MM.1S (cell line): ENCODE measurements around the gene CERS3.

Experiments
- DNase-seq: peaks from one replicate; pipeline ENCODE4 v3.0.0-alpha.2; 2015
- H2AFZ ChIP-seq: fragments of 300-600 bp; sonication (generic); 2 replicates; pipeline ENCODE4 v1.6.0; 2016; ENCODE audit warnings: antibody characterized with exemption, low read length
- H3F3A ChIP-seq: fragments of 300-600 bp; sonication (generic); 2 replicates; pipeline ENCODE4 v1.6.1; 2016; ENCODE audit warnings: mild to moderate bottlenecking, antibody characterized with exemption, low read length, moderate library complexity, mixed read lengths; ENCODE audit not compliant: insufficient read depth
- H3K27ac ChIP-seq: fragments of 300-600 bp; sonication (generic); 2 replicates; pipeline ENCODE4 v1.5.1; 2016; ENCODE audit warnings: mild to moderate bottlenecking, low read length
- H3K27me3 ChIP-seq: fragments of 300-600 bp; sonication (generic); replicated peaks from 2 replicates; pipeline ENCODE4 v1.6.0; 2016; ENCODE audit warnings: low read length; ENCODE audit not compliant: insufficient read depth
- H3K36me3 ChIP-seq: fragments of 300-600 bp; sonication (generic); replicated peaks from 2 replicates; pipeline ENCODE4 v1.6.1; 2016; ENCODE audit warnings: mild to moderate bottlenecking, low read length, mixed read lengths; ENCODE audit not compliant: insufficient read depth
- H3K4me1 ChIP-seq: fragments of 300-600 bp; sonication (generic); 2 replicates; pipeline ENCODE4 v1.6.1; 2016; ENCODE audit warnings: low read length, mixed read lengths
- H3K4me2 ChIP-seq: fragments of 300-600 bp; sonication (generic); 2 replicates; pipeline ENCODE4 v1.6.0; 2016; ENCODE audit warnings: low read depth, low read length
- H3K4me3 ChIP-seq: fragments of 300-600 bp; sonication (generic); 2 replicates; pipeline ENCODE4 v1.5.1; 2016; ENCODE audit warnings: low read length, mixed read lengths
- H3K79me2 ChIP-seq: fragments of 300-600 bp; sonication (generic); 2 replicates; pipeline ENCODE4 v1.6.1; 2016; ENCODE audit warnings: mixed run types, low read length, mixed read lengths
- H3K9ac ChIP-seq: fragments of 300-600 bp; sonication (generic); 2 replicates; pipeline ENCODE4 v1.6.1; 2016; ENCODE audit warnings: low read length, mixed read lengths
- H3K9me2 ChIP-seq: fragments of 300-600 bp; sonication (generic); replicated peaks from 2 replicates; pipeline ENCODE4 v1.6.1; 2016; ENCODE audit warnings: mild to moderate bottlenecking, low read length, mixed read lengths; ENCODE audit not compliant: insufficient read depth
- H3K9me3 ChIP-seq: fragments of 300-600 bp; sonication (generic); replicated peaks from 2 replicates; pipeline ENCODE4 v1.6.1; 2016; ENCODE audit warnings: mild to moderate bottlenecking, low read length, mixed read lengths; ENCODE audit not compliant: insufficient read depth
- H4K20me1 ChIP-seq: fragments of 300-600 bp; sonication (generic); 2 replicates; pipeline ENCODE4 v1.6.1; 2016; ENCODE audit warnings: mild to moderate bottlenecking, low read length, moderate library complexity, mixed read lengths; ENCODE audit not compliant: insufficient read depth
- CTCF ChIP-seq: fragments of 300-600 bp; sonication (generic); IDR thresholded peaks from 2 replicates; pipeline ENCODE4 v1.5.1; 2016; ENCODE audit warnings: antibody characterized with exemption, low read length, mixed read lengths
- EZH2 ChIP-seq: fragments of 300-600 bp; sonication (generic); optimal IDR thresholded peaks from 2 replicates; pipeline ENCODE3; 2017; ENCODE audit warnings: low read depth, mild to moderate bottlenecking, antibody characterized with exemption, low read length, mixed read lengths
- EZH2phosphoT487 ChIP-seq: fragments of 300-600 bp; sonication (generic); IDR thresholded peaks from 2 replicates; pipeline ENCODE4 v1.6.1; 2018; ENCODE audit warnings: antibody characterized with exemption, low read length

The CERS3 gene

GRCh38 chr15:100429116-100429728 is 99.5 kb downstream of the CERS3 start:
- Histone ChIP-seq H3K4me2 (no peak overlapping the region), H3F3A (no peaks in the 10 kb centered on the region), H3K27me3 (no peaks in the 10 kb centered on the region), H3K79me2 (no peaks in the 10 kb centered on the region), H3K9me2 (no peaks in the 10 kb centered on the region), H3K36me3 (no peaks in the 10 kb centered on the region), H3K9ac (no peak overlapping the region), H3K27ac (no peak overlapping the region), H3K9me3 (no peaks in the 10 kb centered on the region), H4K20me1 (no peaks in the 10 kb centered on the region), H3K4me3 (no peak overlapping the region), H2AFZ (no peak overlapping the region), H3K4me1 (no peaks in the 10 kb centered on the region)
- DNase-seq: no peak
- TF ChIP-seq EZH2 (no peak), CTCF (no peak), EZH2phosphoT487 (no peak)

GRCh38 chr15:100426937-100427336 is 101.8 kb downstream of the CERS3 start:
- Histone ChIP-seq H4K20me1 (no peaks in the 10 kb centered on the region), H3F3A (no peaks in the 10 kb centered on the region), H2AFZ (no peak overlapping the region), H3K9me2 (no peaks in the 10 kb centered on the region), H3K4me1 (no peaks in the 10 kb centered on the region), H3K27ac (no peak overlapping the region), H3K4me3 (no peak overlapping the region), H3K4me2 (no peak overlapping the region), H3K36me3 (no peaks in the 10 kb centered on the region), H3K79me2 (no peaks in the 10 kb centered on the region), H3K9ac (no peak overlapping the region), H3K27me3 (no peaks in the 10 kb centered on the region), H3K9me3 (no peaks in the 10 kb centered on the region)
- TF ChIP-seq CTCF (no peak), EZH2phosphoT487 (no peak), EZH2 (no peak)
- no peak for DNase-seq

- no peaks in the 10 kb centered on the region for H3K79me2 ChIP-seq
- TF ChIP-seq CTCF (no peak), EZH2 (no peak), EZH2phosphoT487 (no peak)
Measured at GRCh38 chr15:100405179-100405578, 123.6 kb downstream of the CERS3 start.

More at GRCh38 chr15:100405179-100405578, 123.6 kb downstream of the CERS3 start:
- H3K9me3 ChIP-seq: no peaks in the 10 kb centered on the region
- no peaks in the 10 kb centered on the region for H3K27me3 ChIP-seq
- H4K20me1 ChIP-seq: no peaks in the 10 kb centered on the region
- H2AFZ ChIP-seq: no peak overlapping the region
- H3K4me1 ChIP-seq: no peaks in the 10 kb centered on the region
- H3K4me3 ChIP-seq: no peak overlapping the region
- H3K4me2 ChIP-seq: no peak overlapping the region
- no peak overlapping the region for H3K27ac ChIP-seq
- no peaks in the 10 kb centered on the region for H3K36me3 ChIP-seq
- no peaks in the 10 kb centered on the region for H3F3A ChIP-seq
- no peak overlapping the region for H3K9ac ChIP-seq
- no peaks in the 10 kb centered on the region for H3K9me2 ChIP-seq
- DNase-seq: no peak
